Measurements from ENCODE around the gene PPARA.

- TF ChIP-seq SMC3 (IDR thresholded peaks at IDR 0.05; ENCODE audit: low read depth, low read length), result no peak
- TF ChIP-seq TAF1 (IDR thresholded peaks at IDR 0.05; ENCODE audit: borderline replicate concordance, low read depth, low read length), result no peak
- TF ChIP-seq, protein P1, sequence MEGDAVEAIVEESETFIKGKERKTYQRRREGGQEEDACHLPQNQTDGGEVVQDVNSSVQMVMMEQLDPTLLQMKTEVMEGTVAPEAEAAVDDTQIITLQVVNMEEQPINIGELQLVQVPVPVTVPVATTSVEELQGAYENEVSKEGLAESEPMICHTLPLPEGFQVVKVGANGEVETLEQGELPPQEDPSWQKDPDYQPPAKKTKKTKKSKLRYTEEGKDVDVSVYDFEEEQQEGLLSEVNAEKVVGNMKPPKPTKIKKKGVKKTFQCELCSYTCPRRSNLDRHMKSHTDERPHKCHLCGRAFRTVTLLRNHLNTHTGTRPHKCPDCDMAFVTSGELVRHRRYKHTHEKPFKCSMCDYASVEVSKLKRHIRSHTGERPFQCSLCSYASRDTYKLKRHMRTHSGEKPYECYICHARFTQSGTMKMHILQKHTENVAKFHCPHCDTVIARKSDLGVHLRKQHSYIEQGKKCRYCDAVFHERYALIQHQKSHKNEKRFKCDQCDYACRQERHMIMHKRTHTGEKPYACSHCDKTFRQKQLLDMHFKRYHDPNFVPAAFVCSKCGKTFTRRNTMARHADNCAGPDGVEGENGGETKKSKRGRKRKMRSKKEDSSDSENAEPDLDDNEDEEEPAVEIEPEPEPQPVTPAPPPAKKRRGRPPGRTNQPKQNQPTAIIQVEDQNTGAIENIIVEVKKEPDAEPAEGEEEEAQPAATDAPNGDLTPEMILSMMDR (IDR thresholded peaks at IDR 0.05), result no peak
- no peak for TF ChIP-seq POLR2AphosphoS5 (IDR thresholded peaks at IDR 0.05; ENCODE audit: low read depth, low read length)
- TF ChIP-seq ELF1 (IDR thresholded peaks at IDR 0.05), result no peak
- TF ChIP-seq RCOR1 (IDR thresholded peaks at IDR 0.05; ENCODE audit: low read length), result no peak
These were observed 139.0 kb downstream of the PPARA start for GRCh38 chr22:46289244-46289891.
